Vagina (tissue), 2 donors: ENCODE results near the gene ADAMTS17. TPM values are rescaled to one million over a fixed set of nuclear protein-coding genes. Genes with fewer than 3 reads are reported as not detected.

Experiments
- DNase-seq, 2 donors: peaks; one replicate each; pipeline ENCODE4 v3.0.0-alpha.2; 2017; ENCODE audit errors: extremely low spot score in 2 of 2
- H3K27ac ChIP-seq: fragments of 200-600 bp; sonication (generic); one replicate; pipeline ENCODE4 v1.5.1; 2019
- H3K27me3 ChIP-seq: fragments of 200-600 bp; sonication (generic); one replicate; pipeline ENCODE4 v1.5.1; 2019
- H3K36me3 ChIP-seq, 2 donors: fragments of 200-600 bp; sonication (generic); one replicate each; pipeline ENCODE4 v1.5.1; 2017 to 2019
- H3K4me1 ChIP-seq: fragments of 200-600 bp; sonication (generic); one replicate; pipeline ENCODE4 v1.5.1; 2019
- H3K4me3 ChIP-seq, 2 donors: fragments of 200-600 bp; sonication (generic); 1 replicate in 1 of 2; 2 replicates in 1 of 2; pipeline ENCODE4 v1.5.1; 2016 to 2019
- H3K9me3 ChIP-seq: fragments of 200-600 bp; sonication (generic); one replicate; pipeline ENCODE4 v1.5.1; 2019
- CTCF ChIP-seq, 3 experiments: fragments of 450-650 bp in 2 of 3; fragments of 200-600 bp in 1 of 3; sonication (generic) in 1 of 3; IDR thresholded peaks; one replicate each; pipeline ENCODE4 v1.5.1; 2017 to 2019; ENCODE audit warnings: antibody characterized with exemption in 3 of 3, mild to moderate bottlenecking in 2 of 3, moderate library complexity in 2 of 3
- POLR2A ChIP-seq, 2 donors: fragments of 450-650 bp; IDR thresholded peaks; one replicate each; pipeline ENCODE4 v1.6.1; 2017; ENCODE audit warnings: antibody characterized with exemption in 2 of 2, mild to moderate bottlenecking in 2 of 2, moderate library complexity in 2 of 2
- POLR2AphosphoS5 ChIP-seq, 2 donors: sonication (generic); formaldehyde crosslinking; IDR thresholded peaks; one replicate each; pipeline ENCODE4 v1.9.0; 2017; ENCODE audit warnings: antibody characterized with exemption in 2 of 2, mild to moderate bottlenecking in 2 of 2, low read depth in 1 of 2; ENCODE audit not compliant: insufficient read depth in 1 of 2
- intact Hi-C: fragments of 100-400 bp; cut with DNase I; formaldehyde crosslinking; loops from one replicate; pipeline ENCODE4 v1.15.1; 2023
- total RNA-seq: library from RNA; depleted of rRNA; stranded (reverse); fragments of >200 nt; gene quantifications from one replicate; pipeline ENCODE4 v1.2.3, GENCODE V29; 2016

Gene ADAMTS17
- total RNA-seq, 1 donor from 2014 or later = 16.0 TPM

- DNase-seq = no peak
- H3K36me3 ChIP-seq = no peaks in the 10 kb centered on the region
- no peak overlapping the region for H3K4me3 ChIP-seq
- intact Hi-C loops = no loop called here
- TF ChIP-seq POLR2A (IDR thresholded peaks at IDR 0.05) (no peak), CTCF (IDR thresholded peaks at IDR 0.05) (no peak), POLR2AphosphoS5 (IDR thresholded peaks at IDR 0.05; ENCODE audit: insufficient read depth in 1 of 2, low read depth in 1 of 2) (no peak)
- H3K27me3 ChIP-seq = no peaks in the 10 kb centered on the region
- peaks cover 5% of the 10 kb centered on the region for H3K4me1 ChIP-seq
- no peaks in the 10 kb centered on the region for H3K9me3 ChIP-seq
- H3K27ac ChIP-seq = no peak overlapping the region
Observed at GRCh38 chr15:99995543-99995942, 346.2 kb downstream of the ADAMTS17 start.

GRCh38 chr15:99994849-99995248 is 346.9 kb downstream of the ADAMTS17 start:
- intact Hi-C loops = no loop called here
- Histone ChIP-seq H3K4me3 (no peak overlapping the region), H3K4me1 (peaks cover 5% of the 10 kb centered on the region), H3K27me3 (no peaks in the 10 kb centered on the region), H3K9me3 (no peaks in the 10 kb centered on the region), H3K36me3 (no peaks in the 10 kb centered on the region), H3K27ac (no peak overlapping the region)
- DNase-seq = no peak
- no peak for TF ChIP-seq POLR2AphosphoS5 (IDR thresholded peaks at IDR 0.05; ENCODE audit: insufficient read depth in 1 of 2, low read depth in 1 of 2)
- TF ChIP-seq POLR2A (IDR thresholded peaks at IDR 0.05) = no peak
- TF ChIP-seq CTCF (IDR thresholded peaks at IDR 0.05) = no peak

- Histone ChIP-seq H3K4me3 (no peak overlapping the region), H3K27me3 (no peaks in the 10 kb centered on the region), H3K9me3 (no peaks in the 10 kb centered on the region), H3K36me3 (no peaks in the 10 kb centered on the region), H3K4me1 (peaks cover 5% of the 10 kb centered on the region), H3K27ac (no peak overlapping the region)
- no peak for DNase-seq
- intact Hi-C loops = no loop called here
- TF ChIP-seq CTCF (IDR thresholded peaks at IDR 0.05) (no peak), POLR2AphosphoS5 (IDR thresholded peaks at IDR 0.05; ENCODE audit: insufficient read depth in 1 of 2, low read depth in 1 of 2) (no peak), POLR2A (IDR thresholded peaks at IDR 0.05) (no peak)
Observed at GRCh38 chr15:99993681-99994131, 348.1 kb downstream of the ADAMTS17 start.

- intact Hi-C loops = no loop called here
- DNase-seq = no peak
- Histone ChIP-seq H3K36me3 (no peaks in the 10 kb centered on the region), H3K27ac (no peak overlapping the region), H3K4me3 (no peak overlapping the region), H3K9me3 (no peaks in the 10 kb centered on the region), H3K4me1 (peaks cover 4% of the 10 kb centered on the region), H3K27me3 (no peaks in the 10 kb centered on the region)
- TF ChIP-seq POLR2AphosphoS5 (IDR thresholded peaks at IDR 0.05; ENCODE audit: insufficient read depth in 1 of 2, low read depth in 1 of 2) (no peak), POLR2A (IDR thresholded peaks at IDR 0.05) (no peak), CTCF (IDR thresholded peaks at IDR 0.05) (no peak)
Observed at GRCh38 chr15:99993262-99993661, 348.5 kb downstream of the ADAMTS17 start.

GRCh38 chr15:99992611-99993231 is 349.1 kb downstream of the ADAMTS17 start:
- Histone ChIP-seq H3K36me3 (no peaks in the 10 kb centered on the region), H3K27me3 (no peaks in the 10 kb centered on the region), H3K4me3 (no peak overlapping the region), H3K27ac (no peak overlapping the region), H3K9me3 (no peaks in the 10 kb centered on the region), H3K4me1 (no peaks in the 10 kb centered on the region)
- DNase-seq = no peak
- intact Hi-C loops = no loop called here
- TF ChIP-seq POLR2A (IDR thresholded peaks at IDR 0.05) (no peak), CTCF (IDR thresholded peaks at IDR 0.05) (no peak), POLR2AphosphoS5 (IDR thresholded peaks at IDR 0.05; ENCODE audit: insufficient read depth in 1 of 2, low read depth in 1 of 2) (no peak)
